Heart left ventricle (tissue), 16 donors: ENCODE results near the gene NKX3-2. TPM values are rescaled to one million over a fixed set of nuclear protein-coding genes. Genes with fewer than 3 reads are reported as not detected.

Source experiments
- ATAC-seq, 4 donors: fragments of 200-7000 bp; cut with Tn5 transposase; one replicate each; pipeline ENCODE4 v1.9.1; 2020 to 2022; ENCODE audit warnings: moderate library complexity in 4 of 4, mild to moderate bottlenecking in 3 of 4, moderate number of reproducible peaks in 1 of 4
- DNase-seq, 5 donors: peaks; one replicate each; pipeline ENCODE4 v3.0.0-alpha.2; 2020
- H3K27ac ChIP-seq, 12 donors: fragments of 200-600 bp; sonication (generic) in 4 of 12; one replicate each; pipeline versions ENCODE4 v1.5.0 to v1.8.0; 2016 to 2022; ENCODE audit warnings: mild to moderate bottlenecking in 2 of 12
- H3K27me3 ChIP-seq, 9 donors: fragments of 200-600 bp; sonication (generic) in 2 of 9; one replicate each; pipeline versions ENCODE4 v1.5.1 to v1.8.0; 2016 to 2022; ENCODE audit warnings: mild to moderate bottlenecking in 3 of 9
- H3K36me3 ChIP-seq, 9 donors: fragments of 200-600 bp; sonication (generic) in 2 of 9; one replicate each; pipeline versions ENCODE4 v1.5.0 to v1.8.0; 2018 to 2022; ENCODE audit warnings: mild to moderate bottlenecking in 2 of 9
- H3K4me1 ChIP-seq, 12 donors: fragments of 200-600 bp; sonication (generic) in 4 of 12; one replicate each; pipeline versions ENCODE4 v1.5.0 to v1.8.0; 2016 to 2022; ENCODE audit warnings: mild to moderate bottlenecking in 3 of 12
- H3K4me3 ChIP-seq, 12 donors: fragments of 200-600 bp; sonication (generic) in 4 of 12; one replicate each; pipeline versions ENCODE4 v1.5.0 to v1.8.0; 2017 to 2022; ENCODE audit warnings: mild to moderate bottlenecking in 9 of 12, moderate library complexity in 4 of 12
- H3K9me3 ChIP-seq, 12 donors: fragments of 200-600 bp; sonication (generic) in 4 of 12; one replicate each; pipeline versions ENCODE4 v1.5.0 to v1.8.0; 2016 to 2022; ENCODE audit warnings: mild to moderate bottlenecking in 1 of 12
- CTCF ChIP-seq, 12 donors: fragments of 200-600 bp; sonication (generic) in 4 of 12; IDR thresholded peaks; one replicate each; pipeline versions ENCODE4 v1.5.0 to v1.8.0; 2018 to 2022; ENCODE audit warnings: antibody characterized with exemption in 12 of 12, mild to moderate bottlenecking in 5 of 12
- POLR2A ChIP-seq, 2 donors: fragments of 450-650 bp; IDR thresholded peaks; one replicate each; pipeline ENCODE4 v1.6.1; 2017; ENCODE audit warnings: antibody characterized with exemption in 2 of 2, mild to moderate bottlenecking in 2 of 2, moderate library complexity in 2 of 2
- WGBS, 4 donors: extraction: QIAGEN DNeasy Blood & Tissue Kit in 2 of 4; methylation state at CpG; one replicate each; pipeline versions ENCODE4 v1.1.5 to v1.1.7; 2013 to 2018; 5-methylcytosine and 5-hydroxymethylcytosine counted together
- intact Hi-C, 10 donors: fragments of 100-400 bp; cut with DNase I; formaldehyde crosslinking; loops; one replicate each; pipeline versions ENCODE4 v1.11.1 to v1.14.2; 2022
- polyA plus RNA-seq, 2 donors: library from polyadenylated mRNA; stranded (reverse); fragments of 200-250 nt; gene quantifications; one replicate each; pipeline ENCODE4 v1.2.3, GENCODE V29; 2013
- total RNA-seq, 9 donors: library from RNA; depleted of rRNA in 2 of 9; stranded (reverse); fragments of >200 nt in 2 of 9; fragmentation: NEBNext Ultra II Directional in 3 of 9; extraction: Animal tissue kit (Norgen Biotek cat#: 25700) in 3 of 9; gene quantifications; one replicate each; pipeline versions ENCODE4 v1.1.0 to v1.2.4, GENCODE V29; 2016 to 2023
- donor health status: ischemic (EF 13 %, LVEDD 7.1; RV severe dilation, severe dysfunction).
- donor health status: healthy with polysubstance abuse.
- donor health status: DM: no; HTN: yes; CAD: no.
- donor health status: DM: no; HTN: no; CAD: no.
- donor health status: ischemic (EF 25% LVEDD 6.9; RV normal size, moderate dysfunction).
- donor health status: ischemic (EF 25% LVEDD 5.7; RV mildly dilated, moderate dysfunction).
- donor health status: healthy.
- donor health status: DM: yes; HTN: yes; CAD: no.
- donor health status: ischemic (EF 35%, LVEDD 5.7; RV mildly dilated, moderate dysfunction).
- donor health status: nonischemic (EF 11% LVEDD 7.7; RV severe dilation, severe dysfunction).
- donor health status: DM: yes; HTN: yes; CAD: no.
- donor health status: PGD.
- donor health status: ischemic (EF 29% LVEDD 5.4; RV normal size, mild dysfunction).
- donor health status: nonischemic (EF 23%, LVEDD 6.1; RV moderate dilation, normal function).

NKX3-2 gene
- total and polyA plus RNA-seq, 11 donors: 0.11 to 0.25 (median 0.16) TPM; not detected in 8

DNA sequence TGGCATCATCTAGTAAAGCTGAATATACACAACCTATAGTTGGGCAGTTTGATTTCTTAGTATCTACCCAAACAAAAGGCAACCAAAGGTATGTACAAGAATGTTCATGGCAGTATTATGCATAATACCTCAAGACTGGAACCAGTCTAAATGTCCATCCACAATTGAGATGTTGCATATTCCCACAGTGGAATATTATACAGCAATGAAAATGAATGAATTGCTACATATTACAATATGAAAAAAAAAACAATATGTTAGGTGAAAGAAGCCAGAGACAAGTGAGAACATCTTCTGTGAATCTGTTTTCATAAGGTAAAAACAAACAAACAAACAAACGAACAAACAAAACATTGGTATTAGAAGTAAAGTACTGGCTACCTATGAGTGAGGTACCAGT, 48.6 kb downstream of the NKX3-2 start:
- H3K27me3 ChIP-seq: peaks cover 0 to 38% (median 3%) of the 10 kb centered on the region in 9 donors
- ATAC-seq: no peak
- H3K9me3 ChIP-seq: no peaks in the 10 kb centered on the region
- H3K4me1 ChIP-seq: no peaks in the 10 kb centered on the region
- no peak overlapping the region for H3K27ac ChIP-seq
- 82 to 91% (median 87%) methylated on average over 1 of the region's 1 CpG for WGBS, 4 donors
- no peak for TF ChIP-seq POLR2A (IDR thresholded peaks at IDR 0.05)
- TF ChIP-seq CTCF (IDR thresholded peaks at IDR 0.05): no peak
- DNase-seq: no peak
- H3K4me3 ChIP-seq: no peak overlapping the region
- intact Hi-C loops: no loop called here
- H3K36me3 ChIP-seq: no peaks in the 10 kb centered on the region

GRCh38 chr4:13493793-13494192, 50.5 kb downstream of the NKX3-2 start:
- intact Hi-C loops: no loop called here
- Histone ChIP-seq H3K4me3 (no peak overlapping the region), H3K4me1 (no peaks in the 10 kb centered on the region), H3K9me3 (no peaks in the 10 kb centered on the region), H3K36me3 (no peaks in the 10 kb centered on the region), H3K27me3 (peaks cover 0 to 32% (median 3%) of the 10 kb centered on the region in 9 donors), H3K27ac (no peak overlapping the region)
- ATAC-seq (no peak), DNase-seq (no peak)
- TF ChIP-seq CTCF (IDR thresholded peaks at IDR 0.05) (no peak), POLR2A (IDR thresholded peaks at IDR 0.05) (no peak)

GRCh38 chr4:13492747-13493146, 51.6 kb downstream of the NKX3-2 start:
- 82 to 89% (median 85%) methylated on average over 3 of the region's 3 CpGs for WGBS, 4 donors
- DNase-seq (no peak), ATAC-seq (no peak)
- no peak overlapping the region for H3K27ac ChIP-seq
- intact Hi-C loops: no loop called here
- H3K9me3 ChIP-seq: peaks cover 0 to 4% (median 0%) of the 10 kb centered on the region in 12 donors
- no peaks in the 10 kb centered on the region for H3K36me3 ChIP-seq
- H3K27me3 ChIP-seq: peaks cover 0 to 39% (median 4%) of the 10 kb centered on the region in 9 donors
- no peaks in the 10 kb centered on the region for H3K4me1 ChIP-seq
- TF ChIP-seq CTCF (IDR thresholded peaks at IDR 0.05) (no peak), POLR2A (IDR thresholded peaks at IDR 0.05) (no peak)
- H3K4me3 ChIP-seq: no peak overlapping the region

Other genes starting within 250 kb of the NKX3-2 start
- gene RAB28, start 60.2 kb downstream of the NKX3-2 start, total RNA-seq: 10 to 100 TPM; 15.5 to 31.1 (median 18.6) TPM
- gene RAB28, start 60.2 kb downstream of the NKX3-2 start, polyA plus RNA-seq: 10 to 100 TPM; 11.5 to 17.9 TPM
- gene BOD1L1, start 83.2 kb upstream of the NKX3-2 start, total RNA-seq: 10 to 100 TPM; 13.9 to 29.2 (median 22.9) TPM
- 10 to 100 TPM; 10.9 to 11.8 TPM for gene BOD1L1, start 83.2 kb upstream of the NKX3-2 start, polyA plus RNA-seq